SU-DHL-6 (cell line): ENCODE data around the gene DLG2.

Experiments used
- CTCF ChIP-seq: fragments of 200-600 bp; sonication (generic); IDR thresholded peaks from one replicate; pipeline ENCODE4 v1.5.1; 2017; ENCODE audit warnings: antibody characterized with exemption, mild to moderate bottlenecking, low read length, moderate library complexity; ENCODE audit not compliant: insufficient read depth, poor library complexity, severe bottlenecking
- EZH2phosphoT487 ChIP-seq: fragments of 200-600 bp; sonication (generic), shearing (Covaris generic); conservative IDR thresholded peaks from 2 replicates; pipeline ENCODE4 v1.6.1; 2018; ENCODE audit warnings: mild to moderate bottlenecking, antibody characterized with exemption, low read length, moderate library complexity, mixed read lengths

GRCh38 chr11:83542861-83543260 is 2084.3 kb downstream of the DLG2 start:
- TF ChIP-seq CTCF (no peak), EZH2phosphoT487 (no peak)
